ENCODE data around the gene RFXANK.
"Not testable (repeated sequence)": the region's sequence is repeated elsewhere in the genome, so short reads cannot be mapped to it uniquely, and the experiment has no call there.

GRCh38 chr19:19173243-19173642 lies 18.8 kb upstream of the RFXANK start:
- TF ChIP-seq CTCF (IDR thresholded peaks at IDR 0.05; ENCODE audit: low read depth, low read length); EZH2phosphoT487 (IDR thresholded peaks at IDR 0.05; ENCODE audit: low read depth): not testable (repeated sequence)

Measured in OCI-LY3 (cell line).